ENCODE results near the gene DDX3X. TPM values are rescaled to one million over a fixed set of nuclear protein-coding genes. Genes with fewer than 3 reads are reported as not detected.

DDX3X gene
- total and polyA plus RNA-seq, 2 of the 13 experiments (the other 11 are each of a cell fraction or from before 2014, with no cell fraction given): 53.5 to 239 TPM

- in situ Hi-C loops (cut with HindIII; ENCODE audit: extremely low pct_ligation_motif_present, low pct_unique_long_range_greater_than_20kb) (no loop called here), intact Hi-C loops (cut with micrococcal nuclease; ENCODE audit: unreplicated experiment) (no loop called here)
- POLR2A ChIA-PET: no interaction called here
- BruUV-seq (replicated peaks): no TSS peak
- H3K4me1 ChIP-seq (ENCODE audit: insufficient read depth, low read length): no peaks in the 10 kb centered on the region
- H2AFZ ChIP-seq (ENCODE audit: low read length): no peak overlapping the region
- H3K27ac ChIP-seq (ENCODE audit: extremely low read length, insufficient read depth, low read length): no peak overlapping the region
- H3K4me2 ChIP-seq (ENCODE audit: low read depth, low read length): no peak overlapping the region
- ATAC-seq: no peak
- no peak overlapping the region for H3K4me3 ChIP-seq (replicated peaks in 1 of 3; ENCODE audit: insufficient read depth in 1 of 3, low read depth in 2 of 3, low read length in 3 of 3)
- H4K20me1 ChIP-seq (ENCODE audit: insufficient read depth, low read length): no peaks in the 10 kb centered on the region
- CTCF ChIA-PET (ENCODE audit: low intra/inter-chr PET ratio, low total read pairs): no interaction called here
- no peak for DNase-seq (ENCODE audit: low spot score)
- H3K36me3 ChIP-seq (replicated peaks in 1 of 2; ENCODE audit: control insufficient read depth in 1 of 2, insufficient read depth in 2 of 2, low read length in 2 of 2): no peaks in the 10 kb centered on the region
- H3K79me2 ChIP-seq (ENCODE audit: insufficient read depth, low read length): no peaks in the 10 kb centered on the region
- no peaks in the 10 kb centered on the region for H3K27me3 ChIP-seq (ENCODE audit: control insufficient read depth in 1 of 2, insufficient read depth in 2 of 2, low read length in 2 of 2)
- no peak overlapping the region for H3K9ac ChIP-seq (ENCODE audit: insufficient read depth, low read depth, low read length)
- FAIRE-seq: no peak
- TF ChIP-seq GATA4 (IDR thresholded peaks at IDR 0.05; ENCODE audit: borderline replicate concordance, low read depth) (no peak), ZNF792 (CRISPR knock-in tag; IDR thresholded peaks at IDR 0.05) (no peak), ZNF350 (CRISPR knock-in tag; IDR thresholded peaks at IDR 0.05; ENCODE audit: borderline replicate concordance, low read depth) (no peak), BHLHE40 (IDR thresholded peaks at IDR 0.05; ENCODE audit: low read length) (no peak), ZNF124 (CRISPR knock-in tag; IDR thresholded peaks at IDR 0.05) (no peak), CEBPG (CRISPR knock-in tag; IDR thresholded peaks at IDR 0.05) (no peak), ZNF580 (CRISPR knock-in tag; IDR thresholded peaks at IDR 0.05; ENCODE audit: borderline replicate concordance, low read depth) (no peak), NONO (IDR thresholded peaks at IDR 0.05) (no peak), NONO (CRISPR knock-in tag; conservative IDR thresholded peaks at IDR 0.05) (no peak), HIC2 (CRISPR knock-in tag; IDR thresholded peaks at IDR 0.05; ENCODE audit: low read depth) (no peak)
- 51% methylated on average over 5 of the region's 6 CpGs for WGBS (ENCODE audit: low lambda C conversion rate)
- H3K9me3 ChIP-seq (ENCODE audit: low read length): no peaks in the 10 kb centered on the region
These were observed 16.3 kb upstream of the DDX3X start for GRCh38 chrX:41317477-41318208.

Data from HepG2 (cell line).